ENCODE results near the gene CYP24A1. TPM values are rescaled to one million over a fixed set of nuclear protein-coding genes. Genes with fewer than 3 reads are reported as not detected.

Gene CYP24A1
- total RNA-seq, 4 donors from 2014 or later: not detected

Other genes starting within 250 kb of the CYP24A1 start
- 100 to 1,000 TPM in 2 of 4 donors, 10 to 100 TPM in 2; 68.9 to 127 (median 89.0) TPM for gene BCAS1, start 103.4 kb downstream of the CYP24A1 start, total RNA-seq
- 10 to 100 TPM in 3 of 4 donors, 1 to 10 TPM in 1; 4.6 to 73.5 (median 28.5) TPM for gene PFDN4, start 34.1 kb upstream of the CYP24A1 start, total RNA-seq